GM10248 (cell line): Measurements from ENCODE around the gene WNT7A.

Experiments
- CTCF ChIA-PET: fragments of 300-600 bp; sonication (Branson Sonifier 250); formaldehyde crosslinking; extraction: SDS; loops from one replicate; lab custom pipeline; 2021; ENCODE audit warnings: antibody characterized with exemption; lab: Yijun Ruan, JAX
- POLR2A ChIA-PET: fragments of 350-650 bp; sonication (Branson Sonifier 250); formaldehyde crosslinking; extraction: SDS; loops from one replicate; lab custom pipeline; 2020; ENCODE audit warnings: antibody characterized with exemption; lab: Yijun Ruan, JAX
- DNase-seq: peaks from one replicate; pipeline ENCODE4 v3.0.0; 2012; ENCODE audit errors: extremely low spot score
- TF ChIP-seq, protein P1 (sequence below): IDR thresholded peaks from 2 replicates; pipeline ENCODE4 v1.5.1; 2012; ENCODE audit warnings: mild to moderate bottlenecking, low read depth; ENCODE audit errors: extremely low read depth, missing control alignments, control extremely low read depth

Gene WNT7A

DNA sequence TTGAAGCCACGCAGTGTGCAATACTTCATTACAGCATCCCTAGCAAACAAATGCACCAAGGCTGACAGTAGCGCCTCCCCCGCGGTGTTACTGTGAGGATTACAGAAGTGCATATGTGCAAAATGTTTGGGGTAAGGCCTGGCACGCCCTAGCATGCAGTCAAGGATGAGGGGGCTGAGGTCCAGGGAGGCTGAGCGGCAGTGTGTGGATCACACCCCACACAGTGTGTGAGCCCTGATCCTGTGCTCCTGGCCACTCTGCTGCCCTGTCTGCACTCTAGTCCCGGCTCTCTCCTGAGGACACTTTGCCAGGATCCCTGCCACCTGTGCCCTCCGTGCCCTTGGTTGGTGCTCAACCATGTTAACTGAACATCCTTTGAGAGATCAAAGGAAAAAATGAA is 71.3 kb downstream of the WNT7A start:
- CTCF ChIA-PET = no interaction called here
- DNase-seq = no peak
- TF ChIP-seq, protein P1, sequence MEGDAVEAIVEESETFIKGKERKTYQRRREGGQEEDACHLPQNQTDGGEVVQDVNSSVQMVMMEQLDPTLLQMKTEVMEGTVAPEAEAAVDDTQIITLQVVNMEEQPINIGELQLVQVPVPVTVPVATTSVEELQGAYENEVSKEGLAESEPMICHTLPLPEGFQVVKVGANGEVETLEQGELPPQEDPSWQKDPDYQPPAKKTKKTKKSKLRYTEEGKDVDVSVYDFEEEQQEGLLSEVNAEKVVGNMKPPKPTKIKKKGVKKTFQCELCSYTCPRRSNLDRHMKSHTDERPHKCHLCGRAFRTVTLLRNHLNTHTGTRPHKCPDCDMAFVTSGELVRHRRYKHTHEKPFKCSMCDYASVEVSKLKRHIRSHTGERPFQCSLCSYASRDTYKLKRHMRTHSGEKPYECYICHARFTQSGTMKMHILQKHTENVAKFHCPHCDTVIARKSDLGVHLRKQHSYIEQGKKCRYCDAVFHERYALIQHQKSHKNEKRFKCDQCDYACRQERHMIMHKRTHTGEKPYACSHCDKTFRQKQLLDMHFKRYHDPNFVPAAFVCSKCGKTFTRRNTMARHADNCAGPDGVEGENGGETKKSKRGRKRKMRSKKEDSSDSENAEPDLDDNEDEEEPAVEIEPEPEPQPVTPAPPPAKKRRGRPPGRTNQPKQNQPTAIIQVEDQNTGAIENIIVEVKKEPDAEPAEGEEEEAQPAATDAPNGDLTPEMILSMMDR = no peak
- POLR2A ChIA-PET = no interaction called here

DNA sequence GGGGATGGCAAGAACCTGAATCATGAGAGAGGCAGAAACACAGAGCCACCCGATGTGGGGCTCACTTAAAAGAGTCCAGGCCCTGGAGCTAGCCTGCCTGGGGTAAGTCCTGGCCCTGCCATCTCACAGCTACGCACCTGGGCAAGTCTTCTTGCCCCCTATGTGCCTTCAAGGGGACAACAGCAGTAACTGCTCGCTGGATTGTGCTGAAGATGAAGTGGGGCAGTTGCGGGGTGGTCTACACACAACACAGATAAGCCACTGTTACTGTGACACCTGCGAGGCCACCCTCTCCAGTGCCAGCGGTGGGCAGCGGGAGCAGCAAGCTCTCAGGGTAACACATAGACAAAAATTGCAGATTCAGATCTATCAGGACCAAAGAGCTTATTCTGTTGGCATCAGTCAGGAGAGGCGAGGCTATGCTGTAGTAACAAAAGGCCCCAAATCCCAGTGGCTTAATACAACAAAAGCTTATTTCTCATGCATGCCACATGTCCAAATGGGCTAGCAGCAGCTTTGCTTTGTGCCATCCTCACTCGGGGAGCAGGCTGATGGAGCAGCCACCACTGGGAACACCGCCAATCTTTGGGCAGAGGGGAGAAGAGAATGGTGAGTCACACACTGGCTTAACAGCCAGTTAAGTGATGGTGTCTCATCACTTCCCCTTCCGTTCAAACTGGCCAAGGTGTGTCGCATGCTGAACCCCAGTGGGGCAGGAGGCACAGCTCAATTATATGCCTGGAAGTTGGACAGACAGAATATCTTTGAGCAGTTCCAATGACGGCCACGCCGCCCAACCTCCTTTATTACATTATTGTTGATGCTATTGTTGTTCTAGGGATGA is 78.3 kb downstream of the WNT7A start:
- no peak for DNase-seq
- CTCF ChIA-PET = no interaction called here
- TF ChIP-seq, protein P1 = no peak
- POLR2A ChIA-PET = no interaction called here

DNA sequence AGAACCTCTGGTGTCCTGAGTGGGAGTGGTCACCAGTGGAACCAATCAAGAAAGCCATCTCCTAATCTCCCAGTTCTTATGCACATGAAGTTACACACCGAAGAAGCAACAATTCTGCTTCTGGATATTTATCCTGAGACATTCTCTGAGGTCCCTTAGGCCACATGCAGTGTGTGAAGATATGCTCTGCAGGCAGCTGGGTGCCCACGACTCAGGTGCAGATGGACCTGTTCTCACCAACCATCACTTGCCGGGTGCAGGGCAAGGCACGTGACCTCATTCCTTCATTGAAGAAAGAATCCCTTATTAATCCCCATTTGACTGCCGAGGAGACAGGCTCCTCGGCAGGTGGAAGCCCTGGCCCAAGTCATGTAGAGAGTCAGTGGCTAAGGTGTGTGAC is 79.8 kb downstream of the WNT7A start:
- TF ChIP-seq, protein P1 = no peak
- CTCF ChIA-PET = no interaction called here
- DNase-seq = no peak
- POLR2A ChIA-PET = no interaction called here

DNA sequence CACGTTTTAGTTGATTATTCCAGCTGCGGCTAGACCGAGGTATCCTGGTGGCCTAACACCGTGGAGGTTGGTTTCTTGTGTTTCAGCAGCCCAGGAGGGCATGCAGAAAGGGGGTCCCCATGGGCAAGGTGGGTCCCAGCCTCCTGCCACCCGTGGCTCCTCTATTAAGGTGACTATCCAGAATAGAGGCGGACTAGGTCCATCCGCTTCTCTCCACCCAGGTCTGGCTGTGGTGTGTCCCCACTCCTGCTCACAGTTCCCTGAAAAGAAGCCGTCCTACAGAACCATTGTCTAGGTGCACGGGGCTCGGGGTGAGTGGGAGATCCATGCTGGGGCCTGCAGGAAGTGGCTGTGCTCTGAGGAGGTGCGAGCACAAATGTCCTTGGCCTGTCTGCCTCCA is 81.5 kb downstream of the WNT7A start:
- CTCF ChIA-PET = no interaction called here
- POLR2A ChIA-PET = no interaction called here
- TF ChIP-seq, protein P1 = no peak
- no peak for DNase-seq

DNA sequence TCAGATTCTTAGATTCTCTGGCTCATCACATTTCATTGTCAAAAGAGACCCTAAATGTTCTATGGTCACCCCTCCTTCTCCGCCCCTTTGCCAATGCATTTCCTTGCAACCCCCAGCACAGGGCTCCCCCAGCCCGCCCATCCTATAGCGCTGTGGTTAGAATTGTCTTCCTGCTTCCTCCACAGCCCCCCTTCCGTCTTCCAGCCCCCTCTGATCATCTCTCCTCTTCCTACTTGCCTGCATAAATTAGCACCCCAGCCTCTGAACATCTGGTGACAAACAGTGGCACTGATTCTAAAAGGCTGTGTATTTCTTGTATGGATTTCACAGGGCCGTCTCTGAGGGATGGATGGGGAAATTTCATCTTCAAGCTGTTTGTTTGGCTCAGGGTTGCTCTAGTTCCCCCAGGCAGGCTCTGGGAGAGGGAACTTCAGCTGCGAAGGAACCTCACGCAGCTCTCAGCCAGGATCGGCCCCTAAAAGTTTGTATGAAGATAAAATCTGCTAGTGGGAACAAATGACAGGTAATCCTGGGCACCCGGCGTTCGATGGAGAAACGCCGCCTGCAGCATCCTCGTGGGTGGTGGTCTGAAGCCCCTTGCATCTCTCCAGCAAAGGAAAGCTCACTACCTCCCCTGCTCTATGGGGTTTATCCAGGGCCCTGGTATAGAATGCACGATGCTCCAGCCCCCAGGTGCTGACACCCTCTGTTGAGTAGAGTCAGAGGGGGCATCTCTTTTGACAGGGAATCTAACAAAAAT is 83.0 kb downstream of the WNT7A start:
- CTCF ChIA-PET = no interaction called here
- TF ChIP-seq, protein P1 = no peak
- DNase-seq = no peak
- POLR2A ChIA-PET = no interaction called here

DNA sequence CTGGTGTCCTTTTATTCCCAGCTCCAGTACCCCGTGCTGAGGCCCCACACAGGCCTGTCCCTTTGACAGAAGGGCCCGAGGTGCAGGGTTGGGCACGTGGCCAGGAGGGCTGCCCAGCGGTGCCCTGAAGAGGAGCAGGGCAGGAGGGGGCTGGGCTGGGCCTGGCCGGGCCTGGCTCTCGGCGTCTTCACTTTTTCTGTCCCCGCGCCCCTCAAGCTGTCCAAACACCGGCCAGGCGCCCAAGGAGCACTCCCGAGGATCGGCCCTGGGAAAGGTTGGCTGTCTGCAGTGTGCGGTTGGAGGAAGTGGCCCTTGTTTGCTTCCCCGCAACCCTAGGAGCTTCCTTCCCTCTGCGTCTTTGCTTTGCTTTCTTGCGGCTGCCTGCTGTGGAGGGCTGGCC is 84.1 kb downstream of the WNT7A start:
- TF ChIP-seq, protein P1 = no peak
- ChIA-PET POLR2A (no interaction called here), CTCF (no interaction called here)
- no peak for DNase-seq
